ENCODE measurements around the gene ACIN1.

- TF ChIP-seq POLR2A (IDR thresholded peaks at IDR 0.05; ENCODE audit: low read depth, low read length) (no peak), SPI1 (IDR thresholded peaks at IDR 0.05; ENCODE audit: low read depth, low read length) (no peak), TAF1 (IDR thresholded peaks at IDR 0.05; ENCODE audit: low read depth, low read length) (no peak)
These were observed 1.8 kb downstream of the ACIN1 start for GRCh38 chr14:23093104-23093503.

Data from GM12891 (cell line).